NCI-H446 (cell line): ENCODE results near the gene WDR64.
A peak's percentile ranks its signal among the peaks of the same experiment; 100 is the strongest.

Source experiments
- DNase-seq, 2 experiments: peaks; one replicate each; lab custom pipeline; 2025; lab: John Stamatoyannopoulos, UW

Gene WDR64

DNA sequence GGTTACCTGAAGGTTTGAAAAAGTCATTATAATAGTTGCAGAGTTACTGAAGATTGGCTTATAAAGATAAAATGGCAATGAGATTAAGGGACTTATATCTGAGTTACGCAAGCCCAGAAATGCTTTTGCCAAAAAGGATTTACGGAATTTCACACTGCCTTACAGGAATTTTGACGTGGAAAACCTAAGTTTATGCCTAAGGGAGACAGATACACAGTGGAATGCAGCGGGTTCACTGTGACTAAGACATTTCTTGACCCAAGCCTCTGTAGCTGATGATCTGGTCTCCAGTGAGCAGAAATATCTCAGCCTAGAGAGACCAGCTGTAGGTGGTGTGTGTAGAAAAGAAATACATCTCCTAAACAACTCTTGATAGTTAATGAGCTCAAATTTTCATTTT lies 185.8 kb downstream of the WDR64 start:
- no peak for DNase-seq

DNA sequence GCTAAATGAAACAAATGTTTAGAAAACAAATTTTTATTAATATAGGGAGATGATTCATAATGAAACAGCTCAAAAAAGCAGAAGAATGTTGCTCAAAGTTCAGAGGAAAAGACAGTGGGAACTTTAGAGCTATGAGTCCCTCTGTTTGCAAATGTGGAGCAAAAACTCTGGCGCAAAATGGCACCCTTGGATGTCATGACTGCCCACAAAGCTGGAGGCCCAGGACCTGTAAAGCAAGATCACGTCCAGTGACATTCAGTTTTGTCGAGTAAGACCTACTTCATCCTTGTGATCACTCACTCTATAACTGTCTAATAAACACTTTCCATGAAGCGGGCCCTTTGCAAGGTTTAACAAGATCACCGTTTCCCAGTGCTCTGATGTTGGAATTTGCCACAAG lies 186.8 kb downstream of the WDR64 start:
- DNase-seq = no peak

DNA sequence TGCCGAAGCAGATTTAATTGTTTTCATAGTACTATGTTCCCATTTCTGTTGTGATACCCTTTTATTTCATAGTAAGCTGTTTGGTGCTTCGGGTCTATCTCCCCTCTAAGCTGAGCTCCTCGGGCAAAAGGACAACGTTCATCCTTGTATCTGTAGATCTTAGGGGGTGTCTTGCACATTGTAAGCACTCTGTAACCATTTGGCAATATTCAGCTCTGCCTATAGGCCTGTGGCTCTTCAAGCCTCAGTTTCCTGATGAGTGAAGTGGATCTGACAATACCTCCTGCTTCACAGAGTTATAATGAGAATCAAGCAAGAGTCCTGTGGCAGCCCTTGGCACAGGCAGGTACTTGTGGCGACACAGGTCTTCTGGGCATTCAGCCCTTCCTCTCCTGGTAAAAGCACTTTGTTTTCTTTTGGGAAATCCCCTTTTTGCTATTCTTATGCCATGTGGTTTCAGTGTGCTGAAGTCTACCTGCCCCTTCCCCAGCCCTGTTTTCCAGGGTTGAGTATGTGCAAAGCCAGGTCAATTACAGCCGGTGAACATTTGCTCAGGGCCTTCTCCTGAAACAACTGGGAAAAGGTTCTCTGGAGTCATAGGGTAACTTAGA lies 187.4 kb downstream of the WDR64 start:
- DNase-seq = no peak

- DNase-seq = no peak
Measured at GRCh38 chr1:241840164-241840563, 188.1 kb downstream of the WDR64 start.

DNA sequence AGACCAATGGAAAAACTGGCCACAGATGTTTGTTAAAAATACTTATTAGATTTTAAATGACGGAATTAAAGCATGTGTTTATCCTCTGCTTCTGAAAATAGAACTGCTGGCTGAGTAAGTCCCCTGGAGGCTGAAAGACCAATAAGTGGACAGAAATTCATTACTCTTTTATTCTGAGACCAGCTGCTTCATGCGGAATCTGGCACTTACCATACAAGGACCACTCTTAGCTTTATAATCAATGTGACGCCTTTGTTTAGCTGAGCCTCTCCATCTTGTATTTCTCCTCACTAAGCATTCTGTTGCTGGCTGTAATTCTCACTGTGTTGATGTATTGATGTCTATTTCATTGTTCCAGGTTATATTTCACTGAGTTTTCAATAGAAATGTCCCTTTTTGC lies 189.6 kb downstream of the WDR64 start:
- no peak for DNase-seq

- no peak for DNase-seq
Measured at GRCh38 chr1:241842565-241842964, 190.5 kb downstream of the WDR64 start.

DNA sequence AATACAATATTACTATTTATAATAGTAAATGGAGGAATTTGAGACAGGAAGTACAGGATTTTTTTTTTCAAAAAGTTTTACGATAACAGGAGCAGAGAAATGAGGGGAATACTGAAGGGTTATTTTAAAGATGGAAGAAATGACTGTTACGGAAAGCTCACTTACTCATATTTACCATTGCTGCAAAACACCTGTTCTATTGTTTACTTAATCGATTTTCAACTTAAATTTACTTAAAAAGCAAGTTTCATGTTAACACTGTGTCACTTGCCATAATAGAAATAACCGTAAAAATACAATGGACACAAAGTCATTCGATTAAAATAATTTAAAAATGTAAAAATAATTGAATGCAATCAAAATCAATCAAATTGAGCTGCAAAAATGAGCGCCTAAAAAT lies 192.5 kb downstream of the WDR64 start:
- no peak for DNase-seq

DNA sequence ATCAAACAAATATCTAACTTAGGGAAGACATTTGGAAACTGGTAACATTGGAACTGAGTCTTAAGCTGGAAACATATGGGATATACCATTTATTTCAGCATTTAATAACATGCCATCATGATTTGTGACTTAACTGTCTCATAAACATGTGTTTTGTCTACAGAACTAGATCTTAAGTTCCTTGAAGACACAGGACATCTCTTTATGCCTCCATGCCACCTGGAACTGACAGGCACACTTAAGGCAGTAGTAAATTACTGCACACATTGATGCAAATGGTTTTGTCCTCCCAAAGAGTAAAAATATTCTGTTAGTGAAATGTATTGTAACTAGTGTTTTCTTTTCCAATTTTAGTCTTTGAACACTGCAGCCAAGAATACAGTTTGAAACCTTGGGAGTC lies 194.3 kb downstream of the WDR64 start:
- no peak for DNase-seq

DNA sequence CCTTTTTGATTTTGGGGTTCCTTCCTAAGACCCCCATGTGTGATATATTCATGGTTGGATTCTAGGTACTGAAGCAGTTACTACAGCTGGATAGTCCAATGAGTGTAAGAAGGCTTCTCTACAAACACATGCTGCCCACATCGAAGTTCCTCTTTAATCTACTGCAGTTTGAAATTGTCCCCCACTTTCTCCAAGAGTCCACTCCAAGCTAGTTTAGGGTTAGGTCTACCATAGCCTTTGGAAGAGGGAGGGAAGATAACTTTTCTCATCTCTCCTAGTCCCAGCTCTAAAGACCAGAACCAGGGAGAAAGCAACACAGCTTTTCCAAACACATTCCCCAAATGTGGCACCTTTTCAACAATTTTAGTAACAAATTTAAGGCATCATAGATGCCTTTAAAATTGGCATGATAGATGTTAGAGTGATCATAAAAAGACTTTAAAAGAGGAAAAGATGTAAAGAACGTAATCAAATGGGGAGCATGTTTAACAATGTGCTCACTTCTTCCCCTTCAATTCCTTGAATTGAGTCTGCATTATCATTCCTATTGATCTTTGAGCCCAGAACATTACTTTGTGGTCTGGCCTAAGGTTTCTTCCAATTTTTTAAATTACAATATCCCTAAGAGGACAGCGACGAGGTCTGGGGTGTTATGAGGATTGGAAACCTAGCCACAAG lies 194.9 kb downstream of the WDR64 start:
- no peak for DNase-seq

DNA sequence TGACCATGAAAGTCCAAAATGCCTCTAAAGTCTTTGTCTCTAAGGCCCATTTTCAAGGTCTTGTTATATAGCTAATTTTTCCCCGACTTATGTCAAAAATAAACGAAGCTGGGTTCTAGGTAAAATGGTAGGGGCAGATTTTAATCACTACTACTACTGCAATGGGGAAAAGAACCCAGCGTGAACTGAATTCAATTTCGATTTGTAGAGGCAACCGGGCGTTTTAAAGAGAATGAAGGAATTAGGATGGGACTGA lies 195.4 kb downstream of the WDR64 start:
- DNase-seq = no peak

DNA sequence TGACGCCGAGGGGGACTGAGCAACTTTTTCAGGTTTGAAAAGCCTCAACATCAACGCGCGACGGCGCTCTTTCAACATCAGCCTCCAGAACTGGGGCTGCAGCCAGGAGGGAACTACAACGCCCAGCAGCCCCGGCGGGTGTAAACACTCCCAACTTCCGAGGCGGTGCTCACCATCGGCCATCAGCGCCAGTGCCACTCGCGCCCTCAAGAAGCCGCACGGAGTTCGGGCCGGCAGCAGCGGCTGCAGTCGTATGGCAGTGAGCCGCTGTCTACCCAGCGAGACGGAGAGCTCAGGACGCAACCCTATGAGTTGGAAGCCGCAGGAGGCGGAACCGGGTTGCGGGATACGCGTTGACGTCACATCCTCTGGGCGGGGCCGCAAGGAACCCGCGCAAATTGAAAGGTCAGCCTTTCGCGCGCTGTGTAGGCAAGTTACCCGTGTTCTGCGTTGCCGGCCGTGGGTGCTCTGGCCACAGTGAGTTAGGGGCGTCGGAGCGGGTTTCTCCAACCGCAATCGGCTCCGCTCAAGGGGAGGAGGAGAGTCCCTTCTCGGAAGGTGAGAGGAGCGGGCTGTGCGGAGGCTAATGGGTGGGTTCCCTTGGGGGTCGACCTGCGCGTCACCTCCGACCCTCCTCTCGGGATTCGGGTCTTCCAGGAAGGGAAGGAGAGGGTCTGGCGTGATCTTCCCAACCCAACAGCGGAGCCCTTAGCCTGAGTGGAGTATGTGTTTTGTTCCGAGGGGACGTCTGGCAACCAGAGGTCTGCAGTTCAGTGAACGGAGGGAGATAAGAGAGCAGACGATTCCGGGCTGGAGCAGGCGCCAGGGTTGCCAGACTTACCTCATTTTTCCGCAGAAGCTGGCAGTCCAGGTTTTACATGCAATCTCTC lies 196.0 kb downstream of the WDR64 start, which contains the start of gene EXO1:
EXO1 (plus strand) TSS at position 409 of the 890 bp plus-strand sequence. CDS start 2,222 bp downstream, outside the sequence.
- peak; percentile 87 to 95 for DNase-seq

DNA sequence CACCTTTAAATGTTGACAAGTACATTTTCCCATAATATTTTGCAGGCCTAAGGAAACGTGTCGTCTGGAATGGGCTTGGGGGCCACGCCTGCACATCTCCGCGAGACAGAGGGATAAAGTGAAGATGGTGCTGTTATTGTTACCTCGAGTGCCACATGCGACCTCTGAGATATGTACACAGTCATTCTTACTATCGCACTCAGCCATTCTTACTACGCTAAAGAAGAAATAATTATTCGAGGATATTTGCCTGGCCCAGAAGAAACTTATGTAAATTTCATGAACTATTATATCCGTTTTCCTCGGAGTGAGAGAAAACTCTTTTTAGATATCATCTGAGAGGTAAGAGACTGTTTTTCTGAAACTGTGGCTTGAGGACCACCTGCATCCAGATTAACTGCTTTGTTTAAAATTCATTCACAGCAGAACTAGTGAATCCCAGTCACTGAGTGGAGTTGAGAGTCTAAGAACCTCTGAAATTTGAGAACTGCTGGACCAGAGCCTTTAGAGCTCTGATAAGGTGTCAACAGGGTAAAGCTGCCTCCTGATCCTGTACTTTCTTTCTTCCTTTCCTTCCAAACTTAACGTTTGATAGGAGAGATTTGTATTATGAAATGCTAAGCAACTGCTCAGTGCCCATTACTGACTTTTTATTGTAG lies 196.7 kb downstream of the WDR64 start:
- no peak for DNase-seq

DNA sequence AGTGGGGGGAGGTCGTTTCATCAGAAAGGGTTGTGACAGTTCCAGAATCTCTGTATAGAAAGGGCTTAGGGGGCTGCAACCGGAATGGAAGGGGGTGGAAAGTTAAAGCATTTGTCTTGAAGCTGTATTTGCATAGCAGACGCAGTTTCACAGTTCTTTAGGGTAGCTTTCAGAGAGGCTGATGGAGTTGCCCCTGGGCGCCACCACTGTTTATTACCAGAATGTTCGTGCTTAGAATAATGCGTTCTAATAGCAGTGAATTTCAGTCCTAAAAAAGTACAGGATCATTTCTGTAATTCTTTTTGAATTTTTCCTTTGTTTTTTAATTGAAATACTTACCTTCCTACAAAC lies 197.2 kb downstream of the WDR64 start:
- DNase-seq = no peak
